Cardiac muscle cell (in vitro differentiated cells and primary cell): ENCODE measurements around the gene RPN1. TPM values are rescaled to one million over a fixed set of nuclear protein-coding genes. Genes with fewer than 3 reads are reported as not detected.

Experiments
- DNase-seq, 2 donors: peaks; one replicate each; pipeline versions ENCODE4 v3.0.0 to v3.0.0-alpha.2; 2010 to 2017; ENCODE audit warnings: low read depth in 1 of 2, low spot score in 1 of 2
- H3K27ac ChIP-seq: fragments of 200-600 bp; sonication (generic); 2 replicates; pipeline ENCODE4 v1.5.1; 2016
- H3K27me3 ChIP-seq: fragments of 200-600 bp; sonication (generic); 2 replicates; pipeline ENCODE4 v1.6.0; 2016; ENCODE audit warnings: control low read depth
- H3K36me3 ChIP-seq: fragments of 200-600 bp; sonication (generic); 2 replicates; pipeline ENCODE4 v1.5.1; 2016; ENCODE audit warnings: control low read depth
- H3K4me1 ChIP-seq: fragments of 200-600 bp; sonication (generic); 2 replicates; pipeline ENCODE4 v1.8.1; 2017; ENCODE audit warnings: low read depth, mild to moderate bottlenecking, mixed run types
- H3K4me3 ChIP-seq: fragments of 200-600 bp; sonication (generic); 2 replicates; pipeline ENCODE4 v1.5.1; 2016; ENCODE audit warnings: mild to moderate bottlenecking
- H3K9me3 ChIP-seq: fragments of 200-600 bp; sonication (generic); 2 replicates; pipeline ENCODE4 v1.5.1; 2017; ENCODE audit warnings: low read depth, mild to moderate bottlenecking, control low read depth
- polyA plus RNA-seq: library from polyadenylated mRNA; unstranded; fragments of >200 nt; fragmentation: Nextera tagmentation; extraction: Ambion mirVana; gene quantifications from 2 replicates; pipeline ENCODE4 v1.2.1, GENCODE V29; 2016
- total RNA-seq: library from RNA; depleted of rRNA; stranded (reverse); fragments of >200 nt; gene quantifications from 2 replicates; pipeline ENCODE4 v1.2.3, GENCODE V29; 2016
- TF ChIP-seq, protein P1 (sequence below): IDR thresholded peaks from 2 replicates; pipeline ENCODE4 v1.5.1; 2012; ENCODE audit warnings: low read depth, mild to moderate bottlenecking, low read length

The RPN1 gene
- total and polyA plus RNA-seq, 2 experiments from 2014 or later = 202 to 328 TPM

DNA sequence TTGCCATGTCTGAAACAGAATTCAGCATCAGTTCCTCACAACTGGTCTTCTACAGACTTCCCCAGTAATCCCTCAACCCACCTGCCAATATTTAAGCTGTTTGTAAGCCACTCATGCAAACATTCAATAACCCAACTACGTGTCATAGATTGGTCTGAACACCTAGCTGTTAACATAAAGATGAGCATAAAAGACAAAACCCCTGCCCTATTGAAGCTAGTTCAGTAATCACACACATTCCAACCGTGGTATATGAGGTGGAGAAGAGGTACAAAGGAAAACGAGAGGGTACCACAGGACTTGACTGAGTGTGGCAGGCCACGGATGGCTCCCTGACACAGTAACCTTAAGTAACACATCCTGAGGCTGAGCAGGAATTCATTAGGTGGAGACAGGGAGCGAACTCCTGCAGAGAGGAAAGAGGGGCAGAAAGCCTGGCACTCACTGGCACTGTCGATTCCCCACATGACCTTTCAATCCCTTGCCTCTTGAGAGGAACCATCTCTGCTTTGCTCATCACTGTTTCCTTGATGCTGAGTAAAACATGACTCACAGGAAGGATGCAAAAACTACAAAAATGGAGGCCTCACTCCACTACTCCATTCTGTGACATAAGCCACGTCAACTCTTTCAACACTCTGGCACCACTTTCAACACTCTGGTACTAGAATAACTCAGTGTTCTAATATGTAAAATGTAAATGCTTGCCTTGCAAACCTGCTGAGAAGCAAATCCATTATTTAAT lies 31.3 kb downstream of the RPN1 start:
- Histone ChIP-seq H3K4me1 (peaks cover 6% of the 10 kb centered on the region), H3K4me3 (no peak overlapping the region), H3K36me3 (peaks cover 35% of the 10 kb centered on the region), H3K27me3 (no peaks in the 10 kb centered on the region), H3K9me3 (no peaks in the 10 kb centered on the region), H3K27ac (no peak overlapping the region)
- TF ChIP-seq, protein P1, sequence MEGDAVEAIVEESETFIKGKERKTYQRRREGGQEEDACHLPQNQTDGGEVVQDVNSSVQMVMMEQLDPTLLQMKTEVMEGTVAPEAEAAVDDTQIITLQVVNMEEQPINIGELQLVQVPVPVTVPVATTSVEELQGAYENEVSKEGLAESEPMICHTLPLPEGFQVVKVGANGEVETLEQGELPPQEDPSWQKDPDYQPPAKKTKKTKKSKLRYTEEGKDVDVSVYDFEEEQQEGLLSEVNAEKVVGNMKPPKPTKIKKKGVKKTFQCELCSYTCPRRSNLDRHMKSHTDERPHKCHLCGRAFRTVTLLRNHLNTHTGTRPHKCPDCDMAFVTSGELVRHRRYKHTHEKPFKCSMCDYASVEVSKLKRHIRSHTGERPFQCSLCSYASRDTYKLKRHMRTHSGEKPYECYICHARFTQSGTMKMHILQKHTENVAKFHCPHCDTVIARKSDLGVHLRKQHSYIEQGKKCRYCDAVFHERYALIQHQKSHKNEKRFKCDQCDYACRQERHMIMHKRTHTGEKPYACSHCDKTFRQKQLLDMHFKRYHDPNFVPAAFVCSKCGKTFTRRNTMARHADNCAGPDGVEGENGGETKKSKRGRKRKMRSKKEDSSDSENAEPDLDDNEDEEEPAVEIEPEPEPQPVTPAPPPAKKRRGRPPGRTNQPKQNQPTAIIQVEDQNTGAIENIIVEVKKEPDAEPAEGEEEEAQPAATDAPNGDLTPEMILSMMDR = no peak
- peak in 1 of 2 donors; percentile 77 for DNase-seq

DNA sequence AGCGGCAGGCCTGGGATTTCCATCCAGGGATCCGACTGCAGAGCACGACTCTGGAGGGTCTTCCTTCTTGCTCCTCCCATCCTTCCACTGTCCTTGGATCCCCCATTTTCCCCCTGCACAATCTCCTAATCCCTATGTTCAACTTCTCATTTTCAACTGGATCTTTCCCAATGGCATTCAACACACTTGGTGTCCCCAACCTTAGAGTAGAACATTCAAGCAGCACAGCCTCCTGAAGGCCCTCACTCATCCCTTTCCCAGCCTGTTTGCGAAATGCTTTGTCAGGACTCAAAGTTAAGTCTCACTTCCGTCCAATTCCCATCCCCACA lies 32.3 kb downstream of the RPN1 start:
- no peaks in the 10 kb centered on the region for H3K9me3 ChIP-seq
- TF ChIP-seq, protein P1 = no peak
- no peak for DNase-seq
- H3K27me3 ChIP-seq = no peaks in the 10 kb centered on the region
- H3K4me1 ChIP-seq = peaks cover 6% of the 10 kb centered on the region
- peak overlapping the region; percentile 91 for H3K27ac ChIP-seq
- peak overlapping the region; percentile 73 for H3K4me3 ChIP-seq
- H3K36me3 ChIP-seq = peaks cover 28% of the 10 kb centered on the region

DNA sequence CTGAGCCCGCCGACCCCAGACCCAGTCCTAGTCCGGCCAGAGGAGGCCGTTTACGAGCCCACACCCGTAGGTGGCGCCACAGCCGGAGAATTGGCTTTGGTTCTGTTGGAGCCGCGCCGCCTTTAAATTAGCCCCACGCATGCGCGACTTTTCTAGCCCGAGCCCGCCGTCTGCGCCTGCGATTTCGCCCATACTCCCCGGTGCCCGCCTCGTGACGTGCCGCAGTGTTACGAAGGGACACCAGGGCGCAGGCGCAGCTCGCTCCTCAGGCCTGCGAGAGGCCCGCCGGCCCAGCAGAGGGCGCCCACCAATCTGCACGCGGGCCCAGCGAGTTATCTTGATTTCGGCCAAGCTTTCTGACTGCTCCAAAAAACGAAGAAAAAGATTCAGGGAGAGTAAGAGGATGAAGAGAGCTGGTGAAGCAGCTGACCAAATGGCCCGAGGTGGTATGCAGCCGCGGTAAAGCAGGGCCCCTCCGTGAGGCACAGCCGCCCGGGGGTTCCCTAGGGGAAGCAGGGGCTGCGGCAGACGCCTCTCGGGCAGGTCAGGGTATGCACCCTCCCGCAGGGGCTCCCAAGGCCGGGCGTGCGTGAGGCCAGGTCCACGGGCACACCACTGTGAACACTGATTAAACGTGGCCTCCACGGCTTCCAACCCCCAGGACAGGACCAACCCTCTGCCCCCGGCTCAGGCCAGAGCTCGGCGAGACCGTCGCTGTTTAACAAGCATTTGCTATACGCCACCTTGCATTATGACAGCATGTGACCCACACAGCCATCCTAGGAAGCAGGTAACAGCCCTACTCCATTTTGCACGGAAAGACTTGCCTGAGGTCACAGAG lies 32.8 kb downstream of the RPN1 start:
- peaks cover 25% of the 10 kb centered on the region for H3K36me3 ChIP-seq
- DNase-seq = peak; percentile 98 to 100

DNA sequence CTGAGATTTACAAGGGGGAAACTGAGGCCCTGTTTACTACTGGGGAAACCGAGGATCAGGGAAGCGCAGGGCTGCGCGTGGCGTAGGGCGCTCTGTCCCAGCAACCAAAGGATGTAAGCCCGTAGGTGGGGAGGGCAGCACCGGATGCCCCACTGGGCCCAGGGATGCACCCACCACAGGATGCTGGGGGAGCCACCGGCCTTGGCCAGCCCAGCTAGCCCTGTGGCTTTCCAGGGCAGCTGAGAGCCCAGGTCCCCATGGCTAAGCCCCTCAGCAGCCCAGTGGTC lies 33.4 kb downstream of the RPN1 start:
- no peaks in the 10 kb centered on the region for H3K27me3 ChIP-seq
- peaks cover 6% of the 10 kb centered on the region for H3K4me1 ChIP-seq
- TF ChIP-seq, protein P1 = no peak
- DNase-seq = no peak
- H3K36me3 ChIP-seq = peaks cover 23% of the 10 kb centered on the region
- H3K4me3 ChIP-seq = no peak overlapping the region
- no peak overlapping the region for H3K27ac ChIP-seq
- no peaks in the 10 kb centered on the region for H3K9me3 ChIP-seq

More for the DNA sequence above, 32.8 kb downstream of the RPN1 start:
- peaks cover 6% of the 10 kb centered on the region for H3K4me1 ChIP-seq
- peak overlapping the region; percentile 73 for H3K4me3 ChIP-seq
- H3K27ac ChIP-seq = peak overlapping the region; percentile 91
- no peaks in the 10 kb centered on the region for H3K9me3 ChIP-seq
- H3K27me3 ChIP-seq = no peaks in the 10 kb centered on the region
- TF ChIP-seq, protein P1 = peak; percentile 86

DNA sequence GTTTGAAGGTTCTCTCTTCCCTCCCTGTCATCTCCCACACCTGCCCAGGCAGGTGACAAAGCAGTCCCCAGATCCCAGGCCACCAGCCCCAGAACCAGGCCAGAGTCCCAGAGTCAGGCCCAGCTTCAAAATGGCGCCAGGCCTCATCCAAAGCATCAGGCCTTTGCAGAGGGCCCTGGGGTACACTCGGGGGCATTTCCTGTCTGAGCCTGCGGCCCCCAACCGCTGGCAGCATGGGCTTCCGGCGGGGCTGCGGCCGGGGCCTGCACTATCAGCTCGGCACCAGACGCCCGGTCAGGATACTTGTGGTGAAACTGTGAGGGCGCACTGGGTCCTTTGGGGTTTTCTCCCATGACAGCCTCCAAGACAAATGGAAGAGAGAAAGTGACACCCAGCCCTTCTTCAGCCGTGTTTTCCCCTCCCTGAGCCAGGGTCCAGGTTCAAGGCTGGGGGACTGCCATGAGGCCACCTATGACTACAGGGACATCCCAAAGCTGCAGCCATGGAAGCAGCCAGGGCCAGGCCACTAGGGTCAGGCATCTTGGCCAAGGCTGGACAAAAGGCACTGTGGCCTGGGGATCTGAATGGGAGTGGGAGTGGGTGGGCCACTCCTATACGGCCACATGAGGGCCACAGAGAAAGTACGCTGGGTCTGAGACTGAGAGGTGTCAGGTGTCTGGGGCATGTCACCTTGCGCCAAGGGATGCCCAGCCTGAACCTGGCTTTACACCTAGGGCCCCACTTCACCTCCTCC lies 33.9 kb downstream of the RPN1 start:
- H3K9me3 ChIP-seq = no peaks in the 10 kb centered on the region
- DNase-seq = no peak
- peaks cover 6% of the 10 kb centered on the region for H3K4me1 ChIP-seq
- peaks cover 18% of the 10 kb centered on the region for H3K36me3 ChIP-seq
- H3K4me3 ChIP-seq = no peak overlapping the region
- H3K27me3 ChIP-seq = no peaks in the 10 kb centered on the region
- H3K27ac ChIP-seq = no peak overlapping the region
- TF ChIP-seq, protein P1 = no peak
